HepG2 (cell line): ENCODE data around the gene DGAT2L6. TPM values are rescaled to one million over a fixed set of nuclear protein-coding genes. Genes with fewer than 3 reads are reported as not detected.

Experiments
- ATAC-seq: fragments of 200-7000 bp; cut with Tn5 transposase; 3 replicates; pipeline ENCODE4 v1.9.1; 2020; ENCODE audit warnings: mild to moderate bottlenecking, moderate library complexity
- BruUV-seq: library from RNA; stranded (reverse); fragments of 400-500 nt; replicated peaks from 2 replicates; lab custom pipeline; 2021; lab: Mats Ljungman, UMichigan
- CTCF ChIA-PET: fragments of 300-600 bp; formaldehyde crosslinking; extraction: SDS; loops from one replicate; lab custom pipeline; 2021; ENCODE audit warnings: low total read pairs, inconsistent platforms, low intra/inter-chr PET ratio; lab: Yijun Ruan, JAX
- POLR2A ChIA-PET: fragments of 350-600 bp; sonication (Branson Sonifier 250); formaldehyde crosslinking; loops from one replicate; lab custom pipeline; 2020; ENCODE audit warnings: antibody characterized with exemption, inconsistent platforms; lab: Yijun Ruan, JAX
- DNase-seq: peaks from one replicate; pipeline ENCODE4 v3.0.0-alpha.2; 2015; ENCODE audit warnings: low spot score
- FAIRE-seq: peaks from 3 replicates; lab custom pipeline; 2011; peaks lifted over from hg19 to GRCh38; lab: Jason Lieb, UNC
- H2AFZ ChIP-seq: one replicate; pipeline ENCODE4 v1.6.1; 2011; ENCODE audit warnings: low read length, inconsistent platforms
- H3K27ac ChIP-seq: fragments of 300-600 bp; 3 replicates; pipeline ENCODE4 v1.8.0; 2011; ENCODE audit warnings: mixed run types, mild to moderate bottlenecking, mixed read lengths, low read length, inconsistent platforms; ENCODE audit not compliant: insufficient read depth; ENCODE audit errors: extremely low read length
- H3K27me3 ChIP-seq, 2 experiments: fragments of 200-600 bp in 1 of 2; 2 replicates in 1 of 2; 3 replicates in 1 of 2; pipeline versions ENCODE4 v1.6.0 to v1.8.0; 2011; ENCODE audit warnings: low read length in 2 of 2, mild to moderate bottlenecking in 2 of 2, moderate library complexity in 2 of 2, inconsistent platforms in 1 of 2; ENCODE audit not compliant: insufficient read depth in 2 of 2, control insufficient read depth in 1 of 2
- H3K36me3 ChIP-seq, 2 experiments: fragments of 200-600 bp in 1 of 2; replicated peaks in 1 of 2; 2 replicates in 1 of 2; 3 replicates in 1 of 2; pipeline versions ENCODE4 v1.5.1 to v1.8.0; 2011; ENCODE audit warnings: low read length in 2 of 2, inconsistent platforms in 1 of 2; ENCODE audit not compliant: insufficient read depth in 2 of 2, control insufficient read depth in 1 of 2
- H3K4me1 ChIP-seq: 2 replicates; pipeline ENCODE4 v1.5.1; 2012; ENCODE audit warnings: low read length, inconsistent platforms; ENCODE audit not compliant: insufficient read depth
- H3K4me2 ChIP-seq: 2 replicates; pipeline ENCODE4 v1.6.0; 2011; ENCODE audit warnings: low read depth, low read length, inconsistent platforms
- H3K4me3 ChIP-seq, 3 experiments: fragments of 200-600 bp in 1 of 3; sonication (generic), shearing (Covaris generic) in 1 of 3; replicated peaks in 1 of 3; 2 replicates each; pipeline ENCODE4 v1.5.1; 2011 to 2016; ENCODE audit warnings: low read length in 3 of 3, inconsistent platforms in 2 of 3, low read depth in 2 of 3, mild to moderate bottlenecking in 2 of 3, control low read depth in 1 of 3, mixed read lengths in 1 of 3; ENCODE audit not compliant: insufficient read depth in 1 of 3
- H3K79me2 ChIP-seq: one replicate; pipeline ENCODE4 v1.6.1; 2011; ENCODE audit warnings: low read length, inconsistent platforms; ENCODE audit not compliant: insufficient read depth
- H3K9ac ChIP-seq: 2 replicates; pipeline ENCODE4 v1.6.0; 2011; ENCODE audit warnings: mild to moderate bottlenecking, low read depth, low read length, inconsistent platforms; ENCODE audit not compliant: insufficient read depth
- H3K9me3 ChIP-seq: 2 replicates; pipeline ENCODE4 v1.5.1; 2012; ENCODE audit warnings: mild to moderate bottlenecking, low read length
- H4K20me1 ChIP-seq: 2 replicates; pipeline ENCODE4 v1.6.0; 2011; ENCODE audit warnings: inconsistent platforms, mild to moderate bottlenecking, low read length, moderate library complexity; ENCODE audit not compliant: insufficient read depth
- CC2D1A ChIP-seq: sonication (generic); formaldehyde crosslinking; IDR thresholded peaks from 2 replicates; pipeline ENCODE4 v1.8.1; 2023; ENCODE audit warnings: mild to moderate bottlenecking, missing genetic modification reagents
- ELF3 ChIP-seq: IDR thresholded peaks from 2 replicates; pipeline ENCODE4 v1.6.1; 2016; ENCODE audit warnings: missing genetic modification reagents, missing compliant biosample characterization
- EZH2 ChIP-seq: conservative IDR thresholded peaks from 2 replicates; pipeline ENCODE4 v1.6.1; 2012; ENCODE audit warnings: mild to moderate bottlenecking, low read depth, low read length, moderate library complexity
- GATAD2A ChIP-seq: IDR thresholded peaks from 2 replicates; pipeline ENCODE4 v1.6.1; 2016
- HDAC6 ChIP-seq: fragments of 200-600 bp; sonication (generic); IDR thresholded peaks from 2 replicates; pipeline ENCODE4 v1.7.0; 2017; ENCODE audit warnings: mild to moderate bottlenecking, antibody characterized with exemption, low read length, low read depth
- RXRB ChIP-seq: IDR thresholded peaks from 2 replicates; pipeline ENCODE4 v1.6.1; 2016; ENCODE audit warnings: borderline replicate concordance, missing genetic modification reagents, missing compliant biosample characterization
- ZBTB1 ChIP-seq: sonication (generic); formaldehyde crosslinking; IDR thresholded peaks from 2 replicates; pipeline ENCODE4 v1.4.0; 2020; ENCODE audit warnings: missing genetic modification reagents, borderline replicate concordance
- ZBTB8A ChIP-seq: sonication (generic); formaldehyde crosslinking; IDR thresholded peaks from 2 replicates; pipeline ENCODE4 v1.4.0; 2020; ENCODE audit warnings: mild to moderate bottlenecking, low read depth, missing genetic modification reagents, borderline replicate concordance
- ZFP1 ChIP-seq: IDR thresholded peaks from 2 replicates; pipeline ENCODE4 v1.6.1; 2016
- ZFX ChIP-seq: sonication (generic); formaldehyde crosslinking; IDR thresholded peaks from 2 replicates; pipeline ENCODE4 v1.4.0; 2020; ENCODE audit warnings: mild to moderate bottlenecking, low read depth, missing genetic modification reagents, moderate library complexity
- ZNF101 ChIP-seq: sonication (generic); formaldehyde crosslinking; IDR thresholded peaks from 2 replicates; pipeline ENCODE4 v1.4.0; 2020; ENCODE audit warnings: mild to moderate bottlenecking, low read depth, missing genetic modification reagents, borderline replicate concordance
- ZNF124 ChIP-seq: sonication (generic); formaldehyde crosslinking; IDR thresholded peaks from 2 replicates; pipeline ENCODE4 v1.4.0; 2020; ENCODE audit warnings: missing genetic modification reagents
- ZNF30 ChIP-seq: sonication (generic); formaldehyde crosslinking; IDR thresholded peaks from 2 replicates; pipeline ENCODE4 v1.5.0; 2020; ENCODE audit warnings: mild to moderate bottlenecking, missing genetic modification reagents
- ZNF367 ChIP-seq: sonication (generic); formaldehyde crosslinking; IDR thresholded peaks from 2 replicates; pipeline ENCODE4 v1.4.0; 2020; ENCODE audit warnings: missing genetic modification reagents, borderline replicate concordance
- ZNF468 ChIP-seq: sonication (generic); formaldehyde crosslinking; IDR thresholded peaks from 2 replicates; pipeline ENCODE4 v1.8.0; 2022; ENCODE audit warnings: mild to moderate bottlenecking, moderate library complexity, missing genetic modification reagents
- ZNF660 ChIP-seq: sonication (generic); formaldehyde crosslinking; IDR thresholded peaks from 2 replicates; pipeline ENCODE4 v1.5.1; 2020; ENCODE audit warnings: mild to moderate bottlenecking, low read depth, missing genetic modification reagents, borderline replicate concordance
- WGBS: methylation state at CpG from one replicate; pipeline ENCODE4 v1.1.6; 2017; ENCODE audit warnings: low lambda C conversion rate; 5-methylcytosine and 5-hydroxymethylcytosine counted together
- in situ Hi-C: cut with HindIII; loops from 2 replicates; pipeline ENCODE4 v1.10.0; 2017; ENCODE audit warnings: low pct_unique_long_range_greater_than_20kb; ENCODE audit not compliant: extremely low pct_ligation_motif_present
- intact Hi-C: fragments of 100-400 bp; cut with micrococcal nuclease; formaldehyde crosslinking; loops from one replicate; pipeline ENCODE4 v1.10.0; 2022; ENCODE audit not compliant: unreplicated experiment
- polyA plus RNA-seq, 8 experiments: library from polyadenylated mRNA; depleted of rRNA in 3 of 8; stranded (reverse) in 7 of 8; unstranded in 1 of 8; fragments of >200 nt; fragmentation: Illumina TruSeq in 4 of 8; extraction: Trizol in 4 of 8; gene quantifications; 2 replicates each; pipeline versions ENCODE4 v1.2.1 to v1.2.3, GENCODE V29; 2011 to 2016; ENCODE audit warnings: low read depth in 4 of 8, missing spikeins in 1 of 8, mixed read lengths in 1 of 8; ENCODE audit not compliant: insufficient read depth in 1 of 8
- total RNA-seq, 5 experiments: library from RNA; depleted of rRNA; stranded (reverse); fragments of >200 nt; fragmentation: Illumina TruSeq; extraction: Trizol; gene quantifications; 2 replicates each; pipeline ENCODE4 v1.2.3, GENCODE V29; 2016; ENCODE audit warnings: low read depth in 1 of 5
- TF ChIP-seq, protein P1 (sequence below): sonication (generic); formaldehyde crosslinking; IDR thresholded peaks from 2 replicates; pipeline ENCODE4 v1.4.0; 2020; ENCODE audit warnings: mild to moderate bottlenecking, missing genetic modification reagents
- TF ChIP-seq, protein P2 (sequence below): sonication (generic); formaldehyde crosslinking; IDR thresholded peaks from 2 replicates; pipeline ENCODE4 v1.5.0; 2020; ENCODE audit warnings: mild to moderate bottlenecking, missing genetic modification reagents, borderline replicate concordance
- TF ChIP-seq, protein P3 (sequence below): sonication (generic); formaldehyde crosslinking; IDR thresholded peaks from 2 replicates; pipeline ENCODE4 v1.9.0; 2021; ENCODE audit warnings: missing genetic modification reagents, borderline replicate concordance

The DGAT2L6 gene
- total and polyA plus RNA-seq, 2 of the 13 experiments (the other 11 are each of a cell fraction or from before 2014, with no cell fraction given): not detected

DNA sequence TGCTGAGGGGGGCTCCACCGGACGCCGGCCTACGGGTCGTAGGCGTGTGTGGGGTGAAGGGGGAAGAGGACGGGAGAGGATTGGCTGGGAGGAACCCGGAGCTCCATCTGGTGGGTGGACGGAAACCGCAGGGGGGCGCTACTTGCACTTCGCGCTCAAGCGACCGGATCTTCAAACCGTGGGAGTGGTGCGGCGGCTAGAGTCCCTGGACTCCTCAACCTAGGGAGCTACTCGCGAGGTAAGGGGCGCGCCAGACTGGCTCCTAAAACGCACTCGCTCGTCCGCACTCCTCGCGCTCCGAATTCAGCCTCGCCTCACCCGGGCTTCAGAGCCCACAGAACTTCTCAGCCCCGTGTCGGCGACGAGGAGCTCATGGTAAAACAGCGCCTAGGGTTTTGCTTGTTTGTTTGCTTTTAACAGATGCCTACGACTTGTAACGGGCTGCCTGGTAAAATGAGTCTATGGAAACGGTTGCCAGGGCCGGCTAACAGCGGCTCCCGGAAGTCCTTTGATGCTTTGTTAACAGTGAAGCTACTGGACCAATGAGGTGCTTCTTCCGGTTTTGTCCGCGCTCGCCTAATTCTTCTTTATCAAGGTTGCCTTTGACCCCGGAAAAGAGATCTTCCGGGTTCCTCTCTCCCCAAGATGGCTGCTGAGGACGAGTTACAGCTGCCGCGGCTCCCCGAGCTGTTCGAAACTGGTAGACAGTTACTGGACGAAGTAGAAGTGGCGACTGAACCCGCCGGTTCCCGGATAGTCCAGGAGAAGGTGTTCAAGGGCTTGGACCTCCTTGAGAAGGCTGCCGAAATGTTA lies 43.8 kb upstream of the DGAT2L6 start, which contains the start of gene IGBP1:
IGBP1 (plus strand) TSS at position 145 of the 813 bp plus-strand sequence; CDS start at position 646, 501 bp downstream.
- peak; percentile 95 for ATAC-seq
- no peaks in the 10 kb centered on the region for H4K20me1 ChIP-seq
- peaks cover 17% of the 10 kb centered on the region for H3K79me2 ChIP-seq
- H3K4me3 ChIP-seq: peak within 1 kb of the TSS; percentile 69 to 78 (median 78)
- H3K4me2 ChIP-seq: peak within 1 kb of the TSS; percentile 81
- ChIA-PET POLR2A (interaction anchor here (1.0 to 1.6 kb wide), 6 partner anchors 9 to 632 kb away, joined by 3 to 8 read pairs (median 4); partner anchors contain the start of genes KIF4A and PDZD11), CTCF (no interaction called here)
- peak; percentile 79 for FAIRE-seq
- H3K27ac ChIP-seq: peak within 1 kb of the TSS; percentile 97
- intact Hi-C loops (loop anchor here (1.0 kb wide), 1 partner anchor 128 kb away; no protein-coding TSS in a partner anchor), in situ Hi-C loops (no loop called here)
- 1% methylated on average over 10 of the region's 59 CpGs for WGBS
- H3K4me1 ChIP-seq: peaks cover 38% of the 10 kb centered on the region
- H3K9me3 ChIP-seq: no peaks in the 10 kb centered on the region
- BruUV-seq: no TSS peak
- peak within 1 kb of the TSS; percentile 83 for H3K9ac ChIP-seq
- H2AFZ ChIP-seq: peak within 1 kb of the TSS; percentile 72
- H3K27me3 ChIP-seq: no peaks in the 10 kb centered on the region; a peak in 1 of 5 replicates
- H3K36me3 ChIP-seq: no peaks in the 10 kb centered on the region
- peak; percentile 90 for DNase-seq
- TF ChIP-seq, protein P1, sequence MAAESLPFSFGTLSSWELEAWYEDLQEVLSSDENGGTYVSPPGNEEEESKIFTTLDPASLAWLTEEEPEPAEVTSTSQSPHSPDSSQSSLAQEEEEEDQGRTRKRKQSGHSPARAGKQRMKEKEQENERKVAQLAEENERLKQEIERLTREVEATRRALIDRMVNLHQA (CRISPR knock-in tag): no peak
- no peak for TF ChIP-seq ZNF660
- peak; percentile 59; the same call in 1 of the 2 replicates for TF ChIP-seq ELF3 (CRISPR knock-in tag)
- TF ChIP-seq, protein P2, sequence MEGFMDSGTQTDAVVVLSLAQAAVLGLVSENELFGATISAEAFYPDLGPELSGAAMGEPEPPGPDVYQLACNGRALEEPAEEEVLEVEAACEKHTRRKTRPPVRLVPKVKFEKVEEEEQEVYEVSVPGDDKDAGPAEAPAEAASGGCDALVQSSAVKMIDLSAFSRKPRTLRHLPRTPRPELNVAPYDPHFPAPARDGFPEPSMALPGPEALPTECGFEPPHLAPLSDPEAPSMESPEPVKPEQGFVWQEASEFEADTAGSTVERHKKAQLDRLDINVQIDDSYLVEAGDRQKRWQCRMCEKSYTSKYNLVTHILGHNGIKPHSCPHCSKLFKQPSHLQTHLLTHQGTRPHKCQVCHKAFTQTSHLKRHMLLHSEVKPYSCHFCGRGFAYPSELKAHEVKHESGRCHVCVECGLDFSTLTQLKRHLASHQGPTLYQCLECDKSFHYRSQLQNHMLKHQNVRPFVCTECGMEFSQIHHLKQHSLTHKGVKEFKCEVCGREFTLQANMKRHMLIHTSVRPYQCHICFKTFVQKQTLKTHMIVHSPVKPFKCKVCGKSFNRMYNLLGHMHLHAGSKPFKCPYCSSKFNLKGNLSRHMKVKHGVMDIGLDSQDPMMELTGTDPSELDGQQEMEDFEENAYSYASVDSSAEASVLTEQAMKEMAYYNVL (CRISPR knock-in tag): no peak
- no peak for TF ChIP-seq EZH2
- TF ChIP-seq RXRB: no peak
- TF ChIP-seq ZNF124 (CRISPR knock-in tag): no peak
- no peak for TF ChIP-seq ZBTB8A (CRISPR knock-in tag)
- no peak; the same call in 1 of the 2 replicates for TF ChIP-seq GATAD2A (CRISPR knock-in tag)
- TF ChIP-seq ZNF367 (CRISPR knock-in tag): no peak
- TF ChIP-seq, protein P3, sequence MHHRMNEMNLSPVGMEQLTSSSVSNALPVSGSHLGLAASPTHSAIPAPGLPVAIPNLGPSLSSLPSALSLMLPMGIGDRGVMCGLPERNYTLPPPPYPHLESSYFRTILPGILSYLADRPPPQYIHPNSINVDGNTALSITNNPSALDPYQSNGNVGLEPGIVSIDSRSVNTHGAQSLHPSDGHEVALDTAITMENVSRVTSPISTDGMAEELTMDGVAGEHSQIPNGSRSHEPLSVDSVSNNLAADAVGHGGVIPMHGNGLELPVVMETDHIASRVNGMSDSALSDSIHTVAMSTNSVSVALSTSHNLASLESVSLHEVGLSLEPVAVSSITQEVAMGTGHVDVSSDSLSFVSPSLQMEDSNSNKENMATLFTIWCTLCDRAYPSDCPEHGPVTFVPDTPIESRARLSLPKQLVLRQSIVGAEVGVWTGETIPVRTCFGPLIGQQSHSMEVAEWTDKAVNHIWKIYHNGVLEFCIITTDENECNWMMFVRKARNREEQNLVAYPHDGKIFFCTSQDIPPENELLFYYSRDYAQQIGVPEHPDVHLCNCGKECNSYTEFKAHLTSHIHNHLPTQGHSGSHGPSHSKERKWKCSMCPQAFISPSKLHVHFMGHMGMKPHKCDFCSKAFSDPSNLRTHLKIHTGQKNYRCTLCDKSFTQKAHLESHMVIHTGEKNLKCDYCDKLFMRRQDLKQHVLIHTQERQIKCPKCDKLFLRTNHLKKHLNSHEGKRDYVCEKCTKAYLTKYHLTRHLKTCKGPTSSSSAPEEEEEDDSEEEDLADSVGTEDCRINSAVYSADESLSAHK (CRISPR knock-in tag): no peak
- no peak for TF ChIP-seq CC2D1A (CRISPR knock-in tag)
- TF ChIP-seq HDAC6: no peak
- TF ChIP-seq ZNF468 (CRISPR knock-in tag): no peak
- no peak for TF ChIP-seq ZFP1 (CRISPR knock-in tag)
- TF ChIP-seq ZBTB1 (CRISPR knock-in tag): no peak
- no peak for TF ChIP-seq ZNF101 (CRISPR knock-in tag)
- TF ChIP-seq ZFX (CRISPR knock-in tag): no peak
- TF ChIP-seq ZNF30 (CRISPR knock-in tag): no peak
